ENCODE data around the gene DHX8. TPM values are rescaled to one million over a fixed set of nuclear protein-coding genes. Genes with fewer than 3 reads are reported as not detected.

DHX8 gene
- total RNA-seq, 1 experiment from 2014 or later: 53.5 TPM

GRCh38 chr17:43550754-43551153 is 67.0 kb downstream of the DHX8 start:
- Histone ChIP-seq H3K9me3 (ENCODE audit: control insufficient read depth in 1 of 2, insufficient read depth in 1 of 2, low read depth in 1 of 2, low read length in 2 of 2) (no peaks in the 10 kb centered on the region), H3K36me3 (ENCODE audit: control insufficient read depth in 1 of 2, insufficient read depth in 2 of 2, low read length in 2 of 2) (no peaks in the 10 kb centered on the region), H4K20me1 (ENCODE audit: insufficient read depth) (no peaks in the 10 kb centered on the region), H3K4me3 (replicated peaks in 1 of 2; ENCODE audit: low read depth in 1 of 2, low read length in 2 of 2) (no peak overlapping the region), H2AFZ (ENCODE audit: low read depth, low read length, poor library complexity, severe bottlenecking) (no peak overlapping the region), H3K27me3 (ENCODE audit: insufficient read depth, low read length) (no peaks in the 10 kb centered on the region), H3K4me2 (ENCODE audit: low read length) (no peak overlapping the region), H3K4me1 (ENCODE audit: control insufficient read depth in 1 of 2, insufficient read depth in 2 of 2, low read length in 2 of 2) (peaks cover 6 to 19% of the 10 kb centered on the region in 2 experiments), H3K79me2 (ENCODE audit: insufficient read depth, low read length) (no peaks in the 10 kb centered on the region), H3K9me2 (ENCODE audit: insufficient read depth) (no peaks in the 10 kb centered on the region), H3K9ac (ENCODE audit: low read length) (no peak overlapping the region), H3K27ac (ENCODE audit: low read depth, low read length) (no peak overlapping the region)
- BruUV-seq (replicated peaks): no TSS peak
- ChIA-PET CTCF (no interaction called here), RAD21 (ENCODE audit: low non-redundant PET in 1 of 2, low total read pairs in 2 of 2, uncharacterized antibody in 2 of 2, unreplicated experiment in 2 of 2) (no interaction called here), POLR2A (no interaction called here)
- no peak for ATAC-seq
- TF ChIP-seq CBX3 (IDR thresholded peaks at IDR 0.05; ENCODE audit: low read depth): no peak
- TF ChIP-seq, protein P1, sequence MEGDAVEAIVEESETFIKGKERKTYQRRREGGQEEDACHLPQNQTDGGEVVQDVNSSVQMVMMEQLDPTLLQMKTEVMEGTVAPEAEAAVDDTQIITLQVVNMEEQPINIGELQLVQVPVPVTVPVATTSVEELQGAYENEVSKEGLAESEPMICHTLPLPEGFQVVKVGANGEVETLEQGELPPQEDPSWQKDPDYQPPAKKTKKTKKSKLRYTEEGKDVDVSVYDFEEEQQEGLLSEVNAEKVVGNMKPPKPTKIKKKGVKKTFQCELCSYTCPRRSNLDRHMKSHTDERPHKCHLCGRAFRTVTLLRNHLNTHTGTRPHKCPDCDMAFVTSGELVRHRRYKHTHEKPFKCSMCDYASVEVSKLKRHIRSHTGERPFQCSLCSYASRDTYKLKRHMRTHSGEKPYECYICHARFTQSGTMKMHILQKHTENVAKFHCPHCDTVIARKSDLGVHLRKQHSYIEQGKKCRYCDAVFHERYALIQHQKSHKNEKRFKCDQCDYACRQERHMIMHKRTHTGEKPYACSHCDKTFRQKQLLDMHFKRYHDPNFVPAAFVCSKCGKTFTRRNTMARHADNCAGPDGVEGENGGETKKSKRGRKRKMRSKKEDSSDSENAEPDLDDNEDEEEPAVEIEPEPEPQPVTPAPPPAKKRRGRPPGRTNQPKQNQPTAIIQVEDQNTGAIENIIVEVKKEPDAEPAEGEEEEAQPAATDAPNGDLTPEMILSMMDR (IDR thresholded peaks at IDR 0.05 in 2 of 3, conservative IDR thresholded peaks at IDR 0.05 in 1 of 3; ENCODE audit: borderline replicate concordance in 1 of 3, insufficient read depth in 1 of 3, low read depth in 2 of 3, low read length in 2 of 3): no peak
- no peak for TF ChIP-seq RAD21 (IDR thresholded peaks at IDR 0.05; ENCODE audit: low read depth)
- TF ChIP-seq ZFX (IDR thresholded peaks at IDR 0.05): no peak
- no peak for TF ChIP-seq CEBPB (IDR thresholded peaks at IDR 0.05; ENCODE audit: low read depth)
- TF ChIP-seq ELF1 (IDR thresholded peaks at IDR 0.05; ENCODE audit: borderline replicate concordance, low read depth): no peak
- no peak for TF ChIP-seq FOSL1 (IDR thresholded peaks at IDR 0.05; ENCODE audit: low read depth)
- TF ChIP-seq TCF7L2 (IDR thresholded peaks at IDR 0.05; ENCODE audit: borderline replicate concordance, extremely low read depth, insufficient read depth, insufficient read length): no peak
- TF ChIP-seq, protein P2, sequence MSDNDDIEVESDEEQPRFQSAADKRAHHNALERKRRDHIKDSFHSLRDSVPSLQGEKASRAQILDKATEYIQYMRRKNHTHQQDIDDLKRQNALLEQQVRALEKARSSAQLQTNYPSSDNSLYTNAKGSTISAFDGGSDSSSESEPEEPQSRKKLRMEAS (IDR thresholded peaks at IDR 0.05): no peak
- TF ChIP-seq POLR2AphosphoS5 (IDR thresholded peaks at IDR 0.05; ENCODE audit: low read depth, low read length): no peak
- no peak for DNase-seq (ENCODE audit: low read depth, low spot score)
- intact Hi-C loops (cut with micrococcal nuclease): no loop called here

All from HCT116 (cell line).